PC-9 (cell line): ENCODE measurements around the gene ALK.

Experiments
- CTCF ChIP-seq: fragments of 200-600 bp; sonication (generic); conservative IDR thresholded peaks from 2 replicates; pipeline ENCODE4 v1.6.1; 2017; ENCODE audit warnings: mixed run types, antibody characterized with exemption, mild to moderate bottlenecking, moderate library complexity
- EZH2 ChIP-seq: fragments of 200-600 bp; sonication (generic); IDR thresholded peaks from 2 replicates; pipeline ENCODE4 v1.8.0; 2017; ENCODE audit warnings: antibody characterized with exemption, low read depth

GRCh38 chr2:29284671-29285070 lies 636.7 kb downstream of the ALK start:
- TF ChIP-seq CTCF, result no peak
- TF ChIP-seq EZH2, result no peak
